DND-41 (cell line): ENCODE results near the gene HOXA4.

Experiments used
- ATAC-seq: fragments of 200-7000 bp; cut with Tn5 transposase; 3 replicates; pipeline ENCODE4 v1.9.1; 2021; ENCODE audit warnings: low read depth; ENCODE audit not compliant: insufficient read depth
- DNase-seq: peaks from one replicate; pipeline ENCODE4 v3.0.0-alpha.2; 2020
- H2AFZ ChIP-seq: 2 replicates; pipeline ENCODE4 v1.6.0; 2012; ENCODE audit warnings: low read depth, low read length
- H3K27ac ChIP-seq: 2 replicates; pipeline ENCODE4 v1.5.1; 2012; ENCODE audit warnings: low read length, inconsistent platforms
- H3K27me3 ChIP-seq: fragments of 200-600 bp; sonication (generic); 2 replicates; pipeline ENCODE4 v1.6.0; 2012; ENCODE audit warnings: low read length, mild to moderate bottlenecking, inconsistent platforms; ENCODE audit not compliant: insufficient read depth, poor library complexity
- H3K36me3 ChIP-seq: 2 replicates; pipeline ENCODE4 v1.5.1; 2012; ENCODE audit warnings: low read length, inconsistent platforms; ENCODE audit not compliant: insufficient read depth
- H3K4me1 ChIP-seq: 2 replicates; pipeline ENCODE4 v1.5.1; 2012; ENCODE audit warnings: mild to moderate bottlenecking, low read length; ENCODE audit not compliant: insufficient read depth
- H3K4me2 ChIP-seq: 2 replicates; pipeline ENCODE4 v1.6.0; 2012; ENCODE audit warnings: mild to moderate bottlenecking, moderate library complexity, low read length, inconsistent platforms; ENCODE audit not compliant: insufficient read depth
- H3K4me3 ChIP-seq, 2 experiments: fragments of 200-600 bp in 1 of 2; shearing (Covaris generic) in 1 of 2; 2 replicates each; pipeline ENCODE4 v1.5.1; 2012 to 2016; ENCODE audit warnings: inconsistent platforms in 2 of 2, low read length in 2 of 2, mild to moderate bottlenecking in 2 of 2, low read depth in 1 of 2, moderate library complexity in 1 of 2
- H3K79me2 ChIP-seq: 2 replicates; pipeline ENCODE4 v1.6.0; 2012; ENCODE audit warnings: low read length, inconsistent platforms; ENCODE audit not compliant: insufficient read depth
- H3K9ac ChIP-seq: 2 replicates; pipeline ENCODE4 v1.6.0; 2012; ENCODE audit warnings: low read depth, mild to moderate bottlenecking, inconsistent platforms, low read length, moderate library complexity
- H3K9me3 ChIP-seq: 2 replicates; pipeline ENCODE4 v1.5.1; 2012; ENCODE audit warnings: low read length, moderate library complexity, mild to moderate bottlenecking, inconsistent platforms; ENCODE audit not compliant: insufficient read depth, severe bottlenecking
- H4K20me1 ChIP-seq: 2 replicates; pipeline ENCODE4 v1.6.0; 2012; ENCODE audit warnings: low read length; ENCODE audit not compliant: insufficient read depth
- CTCF ChIP-seq: IDR thresholded peaks from 2 replicates; pipeline ENCODE4 v1.5.1; 2012; ENCODE audit warnings: borderline replicate concordance, low read length, moderate library complexity, mild to moderate bottlenecking; ENCODE audit not compliant: poor library complexity, severe bottlenecking; ENCODE audit errors: extremely low read depth
- EZH2 ChIP-seq: IDR thresholded peaks from 3 replicates; pipeline ENCODE4 v1.6.1; 2012; ENCODE audit warnings: borderline replicate concordance, low read depth, mild to moderate bottlenecking, moderate library complexity, low read length, inconsistent platforms; ENCODE audit not compliant: severe bottlenecking

HOXA4 gene

GRCh38 chr7:27116031-27116961, 14.3 kb downstream of the HOXA4 start:
- TF ChIP-seq EZH2: no peak
- no peak for TF ChIP-seq CTCF
- Histone ChIP-seq H2AFZ (no peak overlapping the region), H3K9ac (no peak overlapping the region), H3K79me2 (no peaks in the 10 kb centered on the region), H4K20me1 (no peaks in the 10 kb centered on the region), H3K4me2 (no peak overlapping the region), H3K27me3 (no peaks in the 10 kb centered on the region), H3K4me1 (no peaks in the 10 kb centered on the region), H3K27ac (no peak overlapping the region), H3K9me3 (no peaks in the 10 kb centered on the region), H3K4me3 (no peak overlapping the region), H3K36me3 (no peaks in the 10 kb centered on the region)
- ATAC-seq (no peak), DNase-seq (no peak)

- Histone ChIP-seq H4K20me1 (no peaks in the 10 kb centered on the region), H3K9me3 (no peaks in the 10 kb centered on the region), H3K79me2 (no peaks in the 10 kb centered on the region), H2AFZ (no peak overlapping the region), H3K36me3 (no peaks in the 10 kb centered on the region), H3K27ac (no peak overlapping the region), H3K9ac (no peak overlapping the region), H3K4me1 (no peaks in the 10 kb centered on the region), H3K27me3 (no peaks in the 10 kb centered on the region), H3K4me2 (no peak overlapping the region), H3K4me3 (no peak overlapping the region)
- no peak for DNase-seq
- TF ChIP-seq CTCF (no peak), EZH2 (no peak)
- no peak for ATAC-seq
These were observed 15.1 kb downstream of the HOXA4 start for GRCh38 chr7:27115221-27116026.

GRCh38 chr7:27114881-27115220, 15.7 kb downstream of the HOXA4 start:
- H3K4me2 ChIP-seq: no peak overlapping the region

More at GRCh38 chr7:27114881-27115220, 15.7 kb downstream of the HOXA4 start:
- Histone ChIP-seq H3K27ac (no peak overlapping the region), H3K79me2 (no peaks in the 10 kb centered on the region), H3K27me3 (no peaks in the 10 kb centered on the region), H3K9me3 (no peaks in the 10 kb centered on the region), H3K4me3 (no peak overlapping the region), H2AFZ (no peak overlapping the region), H3K36me3 (no peaks in the 10 kb centered on the region), H4K20me1 (no peaks in the 10 kb centered on the region), H3K9ac (no peak overlapping the region), H3K4me1 (no peaks in the 10 kb centered on the region)
- DNase-seq (no peak), ATAC-seq (no peak)
- TF ChIP-seq CTCF (no peak), EZH2 (no peak)
